T-helper 1 cell treated with Interleukin-12 subunit alpha and Interleukin-12 subunit beta and Interleukin-4 antibody, amounts not matched to agents 30 μg/mL and 1 μg/mL, for 36 hours (primary cell): ENCODE results near the gene CP.

Source experiments
- H3K27ac Mint-ChIP-seq: one replicate; pipeline ENCODE4 v1.8.0; 2021; ENCODE audit warnings: mild to moderate bottlenecking, mixed read lengths
- H3K27me3 Mint-ChIP-seq: one replicate; pipeline ENCODE4 v1.8.0; 2021; ENCODE audit warnings: low read depth, mixed read lengths
- H3K36me3 Mint-ChIP-seq: one replicate; pipeline ENCODE4 v1.8.0; 2021; ENCODE audit warnings: low read depth, mixed read lengths
- H3K4me1 Mint-ChIP-seq: one replicate; pipeline ENCODE4 v1.8.0; 2021; ENCODE audit warnings: low read depth, mixed read lengths
- H3K4me3 Mint-ChIP-seq: one replicate; pipeline ENCODE4 v1.8.0; 2021; ENCODE audit warnings: mild to moderate bottlenecking, moderate library complexity, mixed read lengths
- H3K9me3 Mint-ChIP-seq: one replicate; pipeline ENCODE4 v1.8.0; 2021; ENCODE audit warnings: mixed read lengths

Gene CP

DNA sequence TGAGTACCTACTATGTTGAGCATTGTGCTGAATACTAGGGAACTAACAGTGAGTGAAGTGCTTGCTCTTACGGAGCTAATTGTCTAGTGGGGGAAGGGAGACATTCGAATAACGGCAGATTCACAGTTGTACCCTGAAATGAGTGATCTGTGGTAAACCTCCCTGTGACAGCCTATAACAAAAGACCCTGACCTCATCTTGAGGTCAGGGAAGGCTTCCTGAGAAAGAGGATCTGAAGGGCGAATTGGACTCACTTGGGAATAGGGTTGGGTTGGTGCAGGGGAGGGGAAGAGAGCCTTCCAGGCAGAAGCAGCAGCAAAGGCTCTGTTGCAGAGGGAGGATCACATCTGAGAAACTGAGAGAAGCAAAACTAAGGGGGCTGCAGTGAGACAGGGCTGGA is 78.9 kb downstream of the CP start:
- Mint-ChIP-seq H3K4me3 (no peak overlapping the region), H3K36me3 (peaks cover 20% of the 10 kb centered on the region), H3K27ac (no peak overlapping the region), H3K27me3 (no peaks in the 10 kb centered on the region), H3K9me3 (no peaks in the 10 kb centered on the region), H3K4me1 (peaks cover 5% of the 10 kb centered on the region)

- no peak overlapping the region for H3K4me3 Mint-ChIP-seq
- H3K27me3 Mint-ChIP-seq = no peaks in the 10 kb centered on the region
- no peaks in the 10 kb centered on the region for H3K9me3 Mint-ChIP-seq
- peaks cover 8% of the 10 kb centered on the region for H3K36me3 Mint-ChIP-seq
- H3K4me1 Mint-ChIP-seq = peaks cover 26% of the 10 kb centered on the region
- no peak overlapping the region for H3K27ac Mint-ChIP-seq
Observed at GRCh38 chr3:149134575-149134974, 87.1 kb downstream of the CP start.

DNA sequence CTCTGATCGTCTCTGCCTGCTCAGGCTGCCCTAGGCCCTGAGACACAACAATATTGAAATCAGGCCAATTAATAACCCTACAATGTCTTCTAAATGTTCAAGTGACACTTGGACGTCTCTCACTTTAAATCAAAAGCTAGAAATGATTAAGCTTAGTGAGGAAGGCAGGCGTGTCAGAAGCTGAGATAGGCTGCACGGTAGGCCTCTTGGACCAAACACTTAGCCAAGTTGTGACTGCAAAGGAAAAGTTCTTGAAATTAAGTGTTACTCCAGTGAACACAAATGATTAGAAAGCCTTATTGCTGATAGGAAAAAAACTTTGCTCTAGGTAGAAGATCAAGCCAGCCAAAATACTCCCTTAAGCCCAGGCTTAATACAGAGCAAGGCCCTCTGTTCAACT is 90.0 kb downstream of the CP start:
- H3K9me3 Mint-ChIP-seq = no peaks in the 10 kb centered on the region
- H3K36me3 Mint-ChIP-seq = peaks cover 8% of the 10 kb centered on the region
- H3K4me1 Mint-ChIP-seq = peaks cover 29% of the 10 kb centered on the region
- peak overlapping the region; percentile 28 for H3K27ac Mint-ChIP-seq
- H3K4me3 Mint-ChIP-seq = peak overlapping the region; percentile 73
- H3K27me3 Mint-ChIP-seq = peaks cover 15% of the 10 kb centered on the region

DNA sequence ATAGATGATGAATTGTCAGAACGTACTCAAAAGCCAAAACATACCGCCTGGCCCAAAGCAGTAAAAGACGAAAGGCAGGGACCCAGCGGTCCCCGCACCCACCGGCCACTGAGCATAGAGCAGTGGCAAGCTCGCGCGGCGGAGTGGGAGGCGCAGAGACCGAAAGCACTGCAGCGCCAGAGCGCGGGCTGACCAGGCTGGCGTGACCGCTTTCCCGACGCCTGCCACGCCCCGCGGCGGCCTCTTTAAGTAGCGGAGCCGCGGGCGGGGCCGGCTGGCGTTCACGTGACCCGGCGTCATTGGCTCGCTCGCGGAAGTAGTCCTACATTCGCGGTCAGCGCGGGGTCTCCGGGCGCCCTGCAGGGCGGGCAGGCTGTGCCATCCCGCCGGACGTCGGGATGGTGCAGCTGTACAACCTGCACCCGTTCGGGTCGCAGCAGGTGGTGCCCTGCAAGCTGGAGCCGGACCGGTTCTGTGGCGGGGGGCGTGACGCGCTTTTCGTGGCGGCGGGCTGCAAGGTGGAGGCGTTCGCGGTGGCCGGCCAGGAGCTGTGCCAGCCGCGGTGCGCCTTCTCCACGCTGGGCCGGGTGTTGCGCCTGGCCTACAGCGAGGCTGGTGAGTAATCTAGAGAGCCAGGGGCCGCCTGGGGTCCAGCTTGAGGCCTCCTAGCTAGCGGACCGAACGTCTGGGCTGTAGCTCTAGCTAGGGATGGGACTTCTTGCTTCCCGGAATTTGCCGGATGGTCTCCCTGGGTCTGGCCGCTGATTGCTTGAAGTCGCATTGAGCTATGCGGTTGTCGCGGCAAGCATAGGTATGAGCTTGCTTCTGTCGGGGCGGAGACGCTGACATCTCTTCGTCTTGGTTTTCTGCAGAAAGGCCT is 92.1 kb downstream of the CP start, which contains the start of gene HPS3:
Gene HPS3 (plus strand): TSS at position 313 of the 880 bp plus-strand sequence. CDS start 86 bp downstream, at position 399.
- Mint-ChIP-seq H3K27me3 (peaks cover 31% of the 10 kb centered on the region), H3K4me3 (peak within 1 kb of the TSS; percentile 87), H3K9me3 (no peaks in the 10 kb centered on the region), H3K36me3 (peaks cover 9% of the 10 kb centered on the region), H3K27ac (peak within 1 kb of the TSS; percentile 78), H3K4me1 (peaks cover 28% of the 10 kb centered on the region)

GRCh38 chr3:149128821-149129220 is 92.8 kb downstream of the CP start:
- Mint-ChIP-seq H3K9me3 (no peaks in the 10 kb centered on the region), H3K27ac (peak overlapping the region; percentile 75), H3K4me1 (peaks cover 27% of the 10 kb centered on the region), H3K4me3 (peak overlapping the region; percentile 87), H3K27me3 (peaks cover 37% of the 10 kb centered on the region), H3K36me3 (peaks cover 7% of the 10 kb centered on the region)

- peaks cover 1% of the 10 kb centered on the region for H3K36me3 Mint-ChIP-seq
- peaks cover 4% of the 10 kb centered on the region for H3K4me1 Mint-ChIP-seq
- H3K9me3 Mint-ChIP-seq = no peaks in the 10 kb centered on the region
- H3K27ac Mint-ChIP-seq = no peak overlapping the region
- H3K4me3 Mint-ChIP-seq = no peak overlapping the region
- peaks cover 37% of the 10 kb centered on the region for H3K27me3 Mint-ChIP-seq
Observed at GRCh38 chr3:149122721-149123578, 98.7 kb downstream of the CP start.
